HepG2 (cell line): ENCODE data around the gene SLC13A3.

ENCODE experiments used
- EP300 ChIP-seq, 3 experiments: sonication (generic) in 1 of 3; formaldehyde crosslinking in 1 of 3; IDR thresholded peaks; 2 replicates each; pipeline versions ENCODE4 v1.5.1 to v1.6.1; 2011 to 2020; ENCODE audit warnings: low read depth in 2 of 3, low read length in 2 of 3, borderline replicate concordance in 1 of 3, improper control_type of control experiment in 1 of 3, mild to moderate bottlenecking in 1 of 3, missing genetic modification reagents in 1 of 3, moderate library complexity in 1 of 3
- FOSL2 ChIP-seq: sonication (generic); formaldehyde crosslinking; IDR thresholded peaks from 2 replicates; pipeline ENCODE4 v1.4.0; 2020; ENCODE audit warnings: missing genetic modification reagents

DNA sequence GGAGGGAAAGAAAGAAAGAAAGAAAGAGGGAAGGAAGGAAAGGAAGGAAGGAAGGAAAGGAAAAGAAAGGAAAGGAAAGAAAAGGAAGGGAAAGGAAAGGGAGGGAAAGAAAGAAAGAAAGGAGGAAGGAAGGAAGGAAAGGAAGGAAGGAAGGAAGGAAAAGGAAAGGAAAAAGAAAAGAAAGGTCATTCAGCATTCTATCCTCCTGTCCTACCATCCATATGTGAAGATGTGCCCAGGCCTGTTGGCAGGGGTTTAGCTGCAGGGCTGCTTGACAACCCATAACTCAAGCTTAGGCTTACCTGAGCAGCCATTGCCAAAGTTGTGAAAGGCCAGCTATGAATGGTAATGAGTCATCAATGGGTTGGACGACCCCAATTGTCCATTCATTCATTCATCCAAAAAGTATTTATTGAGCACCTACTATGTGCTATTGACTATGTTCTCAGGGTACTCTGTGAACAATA lies 50.9 kb downstream of the SLC13A3 start:
- peak; percentile 63 for TF ChIP-seq FOSL2 (CRISPR knock-in tag)
- no peak for TF ChIP-seq EP300 (IDR thresholded peaks at IDR 0.05; ENCODE audit: low read depth in 2 of 2, low read length in 2 of 2)
- no peak for TF ChIP-seq EP300 (CRISPR knock-in tag; IDR thresholded peaks at IDR 0.05; ENCODE audit: borderline replicate concordance)
